ENCODE data around the gene OXSR1.
"Not testable (repeated sequence)": the region's sequence is repeated elsewhere in the genome, so short reads cannot be mapped to it uniquely, and the experiment has no call there.

OXSR1 gene

GRCh38 chr3:38128303-38128655, 37.1 kb upstream of the OXSR1 start:
- DNase-seq: no peak

- DNase-seq: no peak
These were observed 36.3 kb upstream of the OXSR1 start for GRCh38 chr3:38129058-38129457.

- DNase-seq: no peak
These were observed 34.7 kb upstream of the OXSR1 start for GRCh38 chr3:38130631-38131065.

- no peak for DNase-seq
These were observed 33.5 kb upstream of the OXSR1 start for GRCh38 chr3:38131621-38132369.

GRCh38 chr3:38133209-38133556, 32.2 kb upstream of the OXSR1 start:
- DNase-seq: no peak

- no peak for DNase-seq
These were observed 31.6 kb upstream of the OXSR1 start for GRCh38 chr3:38133557-38134405.

- not testable (repeated sequence) for DNase-seq
These were observed 30.7 kb upstream of the OXSR1 start for GRCh38 chr3:38134517-38135143.

- DNase-seq: not testable (repeated sequence)
These were observed 29.6 kb upstream of the OXSR1 start for GRCh38 chr3:38135621-38136277.

GRCh38 chr3:38136393-38136776, 29.0 kb upstream of the OXSR1 start:
- DNase-seq: no peak

GRCh38 chr3:38136777-38137614, 28.3 kb upstream of the OXSR1 start, which contains the start of gene ACAA1:
Gene ACAA1, minus strand, starts transcription at chr3:38137127. Its CDS starts 92 bp downstream, at chr3:38137035.
- DNase-seq: peak; percentile 97

- no peak for DNase-seq
These were observed 27.6 kb upstream of the OXSR1 start for GRCh38 chr3:38137615-38138348.

- peak; percentile 66 for DNase-seq
These were observed 26.8 kb upstream of the OXSR1 start, which contains the start of gene MYD88 for GRCh38 chr3:38138349-38139190. Gene MYD88, plus strand, starts transcription at chr3:38138661. Its CDS starts 40 bp downstream, at chr3:38138701.

GRCh38 chr3:38139191-38139590, 26.1 kb upstream of the OXSR1 start:
- DNase-seq: no peak

GRCh38 chr3:38139652-38140051, 25.7 kb upstream of the OXSR1 start:
- DNase-seq: no peak

GRCh38 chr3:38140326-38141172, 24.8 kb upstream of the OXSR1 start:
- no peak for DNase-seq

- DNase-seq: no peak
These were observed 24.0 kb upstream of the OXSR1 start for GRCh38 chr3:38141173-38141951.

GRCh38 chr3:38141952-38142273, 23.4 kb upstream of the OXSR1 start:
- no peak for DNase-seq

- no peak for DNase-seq
These were observed 22.4 kb upstream of the OXSR1 start for GRCh38 chr3:38142959-38143358.

- DNase-seq: no peak
These were observed 21.8 kb upstream of the OXSR1 start for GRCh38 chr3:38143511-38143910.

Measured in NK-92 treated with Interleukin-12 subunit alpha and Interleukin-12 subunit beta, amount 100 ng/mL, for 24 hours (cell line).